ENCODE results near the gene CA4.
"Not testable (repeated sequence)": the region's sequence is repeated elsewhere in the genome, so short reads cannot be mapped to it uniquely, and the experiment has no call there.

GRCh38 chr17:60108309-60108708 lies 41.5 kb upstream of the CA4 start:
- not testable (repeated sequence) for TF ChIP-seq POLR2AphosphoS5 (IDR thresholded peaks at IDR 0.05; ENCODE audit: borderline replicate concordance, low read depth, low read length); EZH2 (IDR thresholded peaks at IDR 0.05)

Data from SK-N-MC (cell line).